CD14-positive monocyte (primary cell): ENCODE results near the gene WTAP. TPM values are rescaled to one million over a fixed set of nuclear protein-coding genes. Genes with fewer than 3 reads are reported as not detected.
A peak's percentile ranks its signal among the peaks of the same experiment; 100 is the strongest.
"Not testable (repeated sequence)": the region's sequence is repeated elsewhere in the genome, so short reads cannot be mapped to it uniquely, and the experiment has no call there.

ENCODE experiments used
- DNase-seq, 3 donors: peaks; one replicate each; pipeline ENCODE4 v3.0.0-alpha.2; 2011 to 2022
- H2AFZ ChIP-seq: 2 replicates; pipeline ENCODE4 v1.6.0; 2012; ENCODE audit warnings: mild to moderate bottlenecking, low read depth, low read length, inconsistent platforms; ENCODE audit not compliant: insufficient read depth, poor library complexity, severe bottlenecking
- H3K27ac ChIP-seq, 2 donors: 1 replicate in 1 of 2; 2 replicates in 1 of 2; pipeline ENCODE4 v1.5.1; 2012 to 2013; ENCODE audit warnings: low read length in 2 of 2, control low read depth in 1 of 2, inconsistent platforms in 1 of 2, low read depth in 1 of 2, mild to moderate bottlenecking in 1 of 2
- H3K27me3 ChIP-seq, 2 donors: one replicate each; pipeline versions ENCODE4 v1.6.0 to v1.6.1; 2011 to 2013; ENCODE audit warnings: low read length in 2 of 2; ENCODE audit not compliant: control insufficient read depth in 2 of 2, insufficient read depth in 2 of 2
- H3K36me3 ChIP-seq, 2 donors: replicated peaks in 1 of 2; 1 replicate in 1 of 2; 2 replicates in 1 of 2; pipeline versions ENCODE4 v1.5.1 to v1.6.1; 2012 to 2013; ENCODE audit warnings: low read length in 2 of 2, control low read depth in 1 of 2, inconsistent platforms in 1 of 2, mild to moderate bottlenecking in 1 of 2; ENCODE audit not compliant: insufficient read depth in 2 of 2, control insufficient read depth in 1 of 2
- H3K4me1 ChIP-seq, 2 donors: 1 replicate in 1 of 2; 2 replicates in 1 of 2; pipeline versions ENCODE4 v1.5.1 to v1.6.1; 2012 to 2013; ENCODE audit warnings: low read length in 2 of 2, control low read depth in 1 of 2, inconsistent platforms in 1 of 2, mild to moderate bottlenecking in 1 of 2, moderate library complexity in 1 of 2; ENCODE audit not compliant: insufficient read depth in 2 of 2, control insufficient read depth in 1 of 2
- H3K4me2 ChIP-seq: replicated peaks from 2 replicates; pipeline ENCODE3; 2012; ENCODE audit warnings: low read length, moderate library complexity, mild to moderate bottlenecking; ENCODE audit not compliant: poor library complexity, severe bottlenecking; ENCODE audit errors: extremely low read depth
- H3K4me3 ChIP-seq, 3 experiments: fragments of 200-600 bp in 1 of 3; sonication (generic) in 1 of 3; replicated peaks in 1 of 3; 1 replicate in 2 of 3; 2 replicates in 1 of 3; pipeline ENCODE4 v1.5.1; 2011 to 2013; ENCODE audit warnings: low read length in 3 of 3, mild to moderate bottlenecking in 3 of 3, control low read depth in 2 of 3, low read depth in 2 of 3, inconsistent platforms in 1 of 3, moderate library complexity in 1 of 3
- H3K79me2 ChIP-seq: 2 replicates; pipeline ENCODE4 v1.6.0; 2012; ENCODE audit warnings: mild to moderate bottlenecking, control low read depth, inconsistent platforms, low read length, moderate library complexity; ENCODE audit not compliant: insufficient read depth
- H3K9ac ChIP-seq: 2 replicates; pipeline ENCODE4 v1.6.0; 2017; ENCODE audit warnings: low read length, mild to moderate bottlenecking; ENCODE audit not compliant: insufficient read depth, poor library complexity, severe bottlenecking
- H3K9me3 ChIP-seq, 2 donors: replicated peaks in 1 of 2; 1 replicate in 1 of 2; 2 replicates in 1 of 2; pipeline versions ENCODE4 v1.5.1 to v1.6.1; 2012 to 2013; ENCODE audit warnings: low read length in 2 of 2, control low read depth in 1 of 2; ENCODE audit not compliant: control insufficient read depth in 1 of 2, insufficient read depth in 1 of 2
- H4K20me1 ChIP-seq: 2 replicates; pipeline ENCODE4 v1.6.0; 2012; ENCODE audit warnings: mild to moderate bottlenecking, low read length, control low read depth, moderate library complexity; ENCODE audit not compliant: insufficient read depth
- H3K27ac Mint-ChIP-seq, 7 donors: one replicate each; pipeline ENCODE4 v1.8.0; 2020; ENCODE audit warnings: mild to moderate bottlenecking in 7 of 7, mixed read lengths in 7 of 7, moderate library complexity in 6 of 7, inconsistent platforms in 2 of 7
- H3K27me3 Mint-ChIP-seq, 3 donors: one replicate each; pipeline ENCODE4 v1.8.0; 2021 to 2022; ENCODE audit warnings: low read depth in 3 of 3, mild to moderate bottlenecking in 3 of 3, mixed read lengths in 3 of 3, moderate library complexity in 3 of 3, inconsistent platforms in 1 of 3
- H3K36me3 Mint-ChIP-seq, 2 donors: one replicate each; pipeline ENCODE4 v1.8.0; 2020; ENCODE audit warnings: mixed read lengths in 2 of 2, inconsistent platforms in 1 of 2, mild to moderate bottlenecking in 1 of 2
- H3K4me1 Mint-ChIP-seq: one replicate; pipeline ENCODE4 v1.8.0; 2020; ENCODE audit warnings: mild to moderate bottlenecking, mixed read lengths
- H3K4me3 Mint-ChIP-seq, 2 donors: one replicate each; pipeline ENCODE4 v1.8.0; 2020; ENCODE audit warnings: mild to moderate bottlenecking in 2 of 2, mixed read lengths in 2 of 2, moderate library complexity in 1 of 2
- H3K9me3 Mint-ChIP-seq, 7 donors: one replicate each; pipeline ENCODE4 v1.8.0; 2020 to 2022; ENCODE audit warnings: mixed read lengths in 7 of 7, mild to moderate bottlenecking in 6 of 7, moderate library complexity in 6 of 7, inconsistent platforms in 2 of 7
- CTCF ChIP-seq: fragments of 200-600 bp; IDR thresholded peaks from one replicate; pipeline ENCODE4 v1.8.0; 2022; ENCODE audit warnings: antibody characterized with exemption, mild to moderate bottlenecking
- WGBS: methylation state at CpG from one replicate; pipeline ENCODE4 v1.1.5; 2013; ENCODE audit warnings: missing lambda C conversion rate; ENCODE audit not compliant: insufficient coverage; 5-methylcytosine and 5-hydroxymethylcytosine counted together
- intact Hi-C, 2 donors: fragments of 100-400 bp; cut with micrococcal nuclease; formaldehyde crosslinking; loops; one replicate each; pipeline versions ENCODE4 v1.15.0 to v1.15.1; 2023
- polyA plus RNA-seq, 3 donors: library from polyadenylated mRNA; depleted of rRNA in 1 of 3; unstranded in 2 of 3; stranded (reverse) in 1 of 3; fragments of 300-500 nt in 2 of 3; fragments of >200 nt in 1 of 3; fragmentation: Illumina TruSeq in 2 of 3; gene quantifications; 1 replicate in 2 of 3; 2 replicates in 1 of 3; pipeline ENCODE4 v1.2.3, GENCODE V29; 2012 to 2021

WTAP gene
- polyA plus RNA-seq, 3 donors, result 50.8 to 95.9 (median 94.7) TPM

- Mint-ChIP-seq H3K9me3 (no peaks in the 10 kb centered on the region), H3K4me3 (no peak overlapping the region), H3K4me1 (peaks cover 55% of the 10 kb centered on the region), H3K36me3 (peaks cover 6 to 13% of the 10 kb centered on the region in 2 donors), H3K27me3 (no peaks in the 10 kb centered on the region), H3K27ac (peak overlapping the region in 1 of 7 donors; percentile 25)
- Histone ChIP-seq H3K9me3 (no peaks in the 10 kb centered on the region), H3K79me2 (peaks cover 94% of the 10 kb centered on the region), H4K20me1 (peaks cover 74% of the 10 kb centered on the region), H3K4me2 (peak overlapping the region; percentile 81), H3K4me3 (peak overlapping the region in 1 of 3 experiments; percentile 97), H3K9ac (no peak overlapping the region), H3K27me3 (no peaks in the 10 kb centered on the region), H3K4me1 (peaks cover 27 to 44% of the 10 kb centered on the region in 2 donors), H3K27ac (peak overlapping the region in 1 of 2 donors; percentile 89), H3K36me3 (peaks cover 0 to 9% of the 10 kb centered on the region in 2 donors), H2AFZ (no peak overlapping the region)
- no peak for DNase-seq
- no peak for TF ChIP-seq CTCF
- intact Hi-C loops, result no loop called here
- WGBS, result 90% methylated on average over 2 of the region's 6 CpGs
These were observed 3.0 kb downstream of the WTAP start for GRCh38 chr6:159730332-159730676.

GRCh38 chr6:159732550-159732949 lies 5.2 kb downstream of the WTAP start:
- H3K9me3 Mint-ChIP-seq, H2AFZ ChIP-seq, H3K9me3 ChIP-seq, H3K9ac ChIP-seq, intact Hi-C loops, H3K27ac ChIP-seq, H3K4me3 ChIP-seq, H3K4me3 Mint-ChIP-seq, H3K4me2 ChIP-seq, DNase-seq, H3K27me3 ChIP-seq, H3K27me3 Mint-ChIP-seq: not testable (repeated sequence)
- 100% methylated on average over 3 of the region's 12 CpGs for WGBS
- Histone ChIP-seq H3K79me2 (peaks cover 100% of the 10 kb centered on the region), H4K20me1 (peaks cover 97% of the 10 kb centered on the region), H3K36me3 (peaks cover 4 to 19% of the 10 kb centered on the region in 2 donors), H3K4me1 (peaks cover 18 to 29% of the 10 kb centered on the region in 2 donors)
- Mint-ChIP-seq H3K36me3 (peaks cover 6 to 13% of the 10 kb centered on the region in 2 donors), H3K4me1 (peaks cover 48% of the 10 kb centered on the region), H3K27ac (peak overlapping the region in 3 of 7 donors; percentile 42 to 63 (median 56))

- H3K9me3 Mint-ChIP-seq, H3K27ac ChIP-seq, DNase-seq, H3K4me3 Mint-ChIP-seq, H3K4me2 ChIP-seq, intact Hi-C loops, H2AFZ ChIP-seq, H3K4me3 ChIP-seq, H3K27me3 Mint-ChIP-seq, H3K9ac ChIP-seq, H3K9me3 ChIP-seq, H3K27me3 ChIP-seq: not testable (repeated sequence)
- peaks cover 23 to 30% of the 10 kb centered on the region in 2 donors for H3K4me1 ChIP-seq
- Mint-ChIP-seq H3K4me1 (peaks cover 54% of the 10 kb centered on the region), H3K36me3 (peaks cover 9 to 19% of the 10 kb centered on the region in 2 donors), H3K27ac (peak overlapping the region in 5 of 7 donors; percentile 8 to 73 (median 57))
- peaks cover 7 to 28% of the 10 kb centered on the region in 2 donors for H3K36me3 ChIP-seq
- H4K20me1 ChIP-seq, result peaks cover 100% of the 10 kb centered on the region
- peaks cover 100% of the 10 kb centered on the region for H3K79me2 ChIP-seq
- WGBS, result 97% methylated on average over 3 of the region's 12 CpGs
These were observed 6.1 kb downstream of the WTAP start for GRCh38 chr6:159733395-159733794.
